GM12892 (cell line): ENCODE data around the gene LAMTOR5.

Experiments
- POLR2A ChIP-seq: IDR thresholded peaks from 2 replicates; pipeline ENCODE4 v1.6.1; 2011; ENCODE audit warnings: low read depth, low read length, control low read depth
- POLR2AphosphoS5 ChIP-seq: IDR thresholded peaks from 2 replicates; pipeline ENCODE4 v1.6.1; 2011; ENCODE audit warnings: low read depth, low read length, control low read depth
- TAF1 ChIP-seq: IDR thresholded peaks from 2 replicates; pipeline ENCODE4 v1.6.1; 2011; ENCODE audit warnings: low read depth, mild to moderate bottlenecking, control low read depth, low read length, borderline replicate concordance

DNA sequence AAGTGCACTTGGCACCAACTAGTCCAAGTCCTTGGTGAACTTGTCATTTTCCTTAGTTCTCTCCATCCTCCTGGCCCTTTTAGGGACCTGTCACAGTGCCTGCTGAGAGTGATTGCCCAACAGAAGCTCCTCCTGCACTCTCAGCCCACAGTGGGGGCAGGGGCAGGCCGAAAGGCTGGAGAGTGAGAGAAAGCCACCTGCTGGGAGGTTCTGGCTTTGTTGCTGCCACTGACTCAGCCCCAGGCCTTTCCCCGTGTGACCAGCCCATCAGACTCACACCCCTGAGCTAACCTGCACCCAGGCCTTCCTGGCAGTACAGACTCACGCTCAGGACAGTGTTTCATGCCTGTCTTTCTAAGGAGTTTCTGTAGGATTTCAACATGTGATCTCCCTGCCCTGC is 26.3 kb upstream of the LAMTOR5 start:
- TF ChIP-seq POLR2AphosphoS5: no peak
- no peak for TF ChIP-seq POLR2A
- no peak for TF ChIP-seq TAF1
